GM21576 (cell line): ENCODE data around the gene ARHGEF10L.

ENCODE experiments used
- ATAC-seq: cut with Tn5 transposase; IDR thresholded peaks from one replicate; pipeline ENCODE4 v1.9.1; 2021; ENCODE audit warnings: mild to moderate bottlenecking, moderate library complexity; ENCODE audit not compliant: unreplicated experiment

ARHGEF10L gene

GRCh38 chr1:17520473-17521319 is 18.8 kb upstream of the ARHGEF10L start:
- no peak for ATAC-seq

DNA sequence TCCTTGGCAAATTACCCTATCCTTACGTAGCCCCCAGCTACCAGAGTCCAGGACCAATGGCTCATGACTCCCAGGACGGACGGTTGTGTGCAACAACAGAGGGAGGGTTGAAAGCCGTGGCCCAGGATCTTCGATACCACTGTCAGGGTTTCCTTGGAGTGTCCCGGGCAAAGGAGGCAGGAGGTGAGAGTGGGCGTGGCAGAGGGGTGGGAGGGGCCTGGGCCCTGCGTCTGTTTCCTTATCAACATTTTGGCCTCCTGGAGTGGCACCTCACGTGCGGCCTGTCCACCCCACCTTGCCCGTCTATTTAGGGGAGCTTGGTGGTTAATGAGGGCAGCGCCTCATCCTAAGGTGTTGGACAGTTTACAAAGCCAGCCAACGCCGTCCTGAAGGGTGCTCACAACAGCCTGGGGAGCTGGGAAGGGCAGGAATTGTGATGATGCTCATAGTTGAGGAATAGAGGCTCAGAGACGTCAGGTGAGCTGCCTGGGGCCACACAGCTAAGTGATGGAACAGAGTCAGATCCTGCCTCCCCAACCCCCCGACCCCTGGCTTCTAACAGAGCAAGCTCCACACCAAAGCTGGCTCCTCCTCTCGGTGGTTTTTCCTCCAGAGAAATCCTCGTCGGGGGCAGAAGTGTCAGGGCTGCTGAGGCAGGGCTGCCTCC is 17.4 kb upstream of the ARHGEF10L start:
- no peak for ATAC-seq

DNA sequence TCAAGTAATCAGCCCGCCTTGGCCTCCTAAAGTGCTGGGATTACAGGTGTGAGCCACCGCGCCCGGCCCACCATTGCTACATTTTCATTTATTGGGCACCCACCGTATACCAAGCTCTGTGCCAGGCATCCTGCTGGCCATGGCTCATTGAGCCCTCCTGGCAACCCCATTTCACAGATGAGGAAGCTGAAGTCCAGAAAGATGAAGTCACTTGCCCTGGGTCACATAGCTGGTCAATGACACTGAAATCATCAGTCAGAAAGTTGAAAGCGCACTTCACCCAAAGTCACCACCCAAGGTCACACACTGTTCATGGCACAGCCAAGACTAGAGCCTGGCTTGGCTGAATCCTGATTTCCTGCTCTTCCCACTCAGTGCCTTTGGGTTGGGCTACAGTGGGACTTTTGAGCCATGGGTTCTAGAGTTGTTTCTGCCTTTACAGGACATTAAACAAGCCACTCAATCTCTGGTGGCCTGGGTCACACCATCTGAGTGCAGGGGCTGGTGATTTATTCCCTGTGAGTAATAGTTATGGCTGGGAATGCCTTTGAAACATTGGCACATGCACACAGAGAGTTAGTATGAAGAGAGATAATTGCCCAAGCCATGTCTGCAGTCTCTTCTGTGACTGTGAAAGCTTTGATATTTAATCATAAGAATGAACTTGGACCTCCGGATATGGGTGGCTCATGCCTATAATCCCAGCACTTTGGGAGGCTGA is 16.0 kb upstream of the ARHGEF10L start:
- ATAC-seq, result no peak

DNA sequence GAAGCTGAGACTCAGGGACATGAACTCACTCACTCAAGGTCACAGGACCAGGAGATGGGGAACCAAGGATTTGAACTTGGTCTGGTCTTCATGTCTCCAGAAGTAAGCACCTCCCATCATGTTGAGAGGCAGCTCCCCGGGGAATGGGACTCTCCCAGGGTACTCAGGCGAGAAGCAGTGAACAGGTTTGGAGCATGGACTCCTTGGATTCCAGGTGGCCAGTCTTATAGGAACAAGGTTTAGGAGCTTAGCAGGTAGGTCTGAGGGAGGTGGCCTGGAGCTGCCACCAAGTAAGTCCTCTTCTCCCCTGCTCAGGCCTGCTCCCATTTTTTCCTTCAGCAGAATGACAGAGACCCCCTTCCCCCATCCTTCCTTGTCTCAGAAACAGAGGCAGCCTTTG is 14.9 kb upstream of the ARHGEF10L start:
- ATAC-seq, result no peak

GRCh38 chr1:17525996-17526686 is 13.4 kb upstream of the ARHGEF10L start:
- no peak for ATAC-seq

DNA sequence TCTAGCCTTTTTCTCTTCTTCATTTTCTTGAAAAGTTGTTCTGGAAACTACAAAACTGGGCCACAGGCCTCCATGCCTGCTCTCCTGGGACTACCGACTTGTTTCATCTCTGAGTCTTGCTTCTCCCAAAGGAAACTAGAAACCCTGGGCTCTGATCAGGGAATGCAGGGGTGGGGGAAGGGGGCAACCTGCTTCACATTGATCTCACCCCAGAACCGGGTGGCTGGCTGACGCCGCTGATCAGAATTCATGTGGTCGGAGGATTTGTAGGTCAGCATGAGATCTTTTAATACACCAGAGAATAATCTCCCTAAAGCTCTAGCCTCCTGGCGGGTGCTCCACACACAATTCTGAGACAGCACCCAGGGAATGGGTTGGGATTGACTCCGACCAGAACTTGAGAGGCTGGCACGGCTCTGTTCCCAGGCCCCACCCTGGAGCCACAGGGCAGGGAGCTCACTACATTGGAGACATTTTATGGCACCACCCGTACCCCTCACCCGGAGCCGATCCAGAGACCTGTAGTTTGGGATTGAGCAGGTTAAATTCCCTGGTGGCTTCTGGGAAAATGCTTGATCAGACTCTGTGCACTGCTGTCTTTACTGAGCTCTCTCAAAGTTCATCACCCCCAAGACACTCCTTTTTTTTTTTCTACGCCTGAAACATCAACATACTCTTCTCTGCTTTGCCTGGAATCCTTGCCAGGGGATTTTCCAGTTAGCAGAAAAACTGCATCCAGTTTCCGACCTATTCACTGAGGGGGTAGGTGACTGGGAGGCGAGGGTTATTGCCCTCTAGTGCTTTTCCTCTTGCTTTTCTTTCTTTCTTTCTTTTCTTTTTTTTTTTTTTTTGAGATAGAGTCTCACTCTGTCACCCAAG is 12.2 kb upstream of the ARHGEF10L start:
- ATAC-seq, result no peak

GRCh38 chr1:17529381-17529780 is 10.1 kb upstream of the ARHGEF10L start:
- ATAC-seq, result no peak

- ATAC-seq, result no peak
Measured at GRCh38 chr1:17531343-17531681, 8.2 kb upstream of the ARHGEF10L start.

GRCh38 chr1:17531682-17532487 is 7.6 kb upstream of the ARHGEF10L start:
- no peak for ATAC-seq

- ATAC-seq, result no peak
Measured at GRCh38 chr1:17533201-17533600, 6.3 kb upstream of the ARHGEF10L start.

GRCh38 chr1:17535300-17535936 is 4.1 kb upstream of the ARHGEF10L start:
- ATAC-seq, result no peak

GRCh38 chr1:17538010-17538409 is 1.5 kb upstream of the ARHGEF10L start:
- no peak for ATAC-seq

DNA sequence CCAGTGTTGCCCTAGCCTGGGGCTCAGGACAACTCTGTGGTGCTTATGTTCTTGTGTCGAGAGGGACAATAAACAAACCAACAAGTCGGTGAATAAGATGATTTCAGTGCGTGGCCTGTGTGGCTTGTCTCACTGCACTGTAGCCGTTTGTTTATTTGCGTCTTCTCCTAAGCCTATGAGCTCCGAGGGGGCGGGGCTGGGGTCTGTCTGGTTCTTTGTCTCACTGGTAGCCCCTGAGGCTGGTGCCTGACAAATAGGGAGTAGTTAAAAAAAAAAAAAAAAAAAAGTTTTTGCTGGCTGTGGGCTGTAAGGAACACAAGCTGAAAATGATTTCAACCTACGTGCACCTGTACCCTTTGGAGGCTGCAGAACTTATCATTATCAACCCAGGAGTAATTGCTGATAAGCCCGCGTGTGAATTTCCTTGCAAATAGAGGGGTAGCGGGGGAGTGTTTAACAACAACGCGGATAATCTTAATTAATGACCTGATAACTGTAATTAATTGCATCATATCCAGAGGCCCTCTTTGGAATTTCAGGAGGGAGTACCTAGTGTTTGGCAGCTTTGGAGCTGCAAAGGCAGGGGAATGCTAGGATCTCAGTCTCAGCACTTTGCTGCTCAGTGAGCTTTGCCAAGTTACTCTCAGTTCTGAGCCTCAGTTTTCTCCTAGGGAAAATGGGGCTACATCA is 925 bp upstream of the ARHGEF10L start:
- no peak for ATAC-seq

DNA sequence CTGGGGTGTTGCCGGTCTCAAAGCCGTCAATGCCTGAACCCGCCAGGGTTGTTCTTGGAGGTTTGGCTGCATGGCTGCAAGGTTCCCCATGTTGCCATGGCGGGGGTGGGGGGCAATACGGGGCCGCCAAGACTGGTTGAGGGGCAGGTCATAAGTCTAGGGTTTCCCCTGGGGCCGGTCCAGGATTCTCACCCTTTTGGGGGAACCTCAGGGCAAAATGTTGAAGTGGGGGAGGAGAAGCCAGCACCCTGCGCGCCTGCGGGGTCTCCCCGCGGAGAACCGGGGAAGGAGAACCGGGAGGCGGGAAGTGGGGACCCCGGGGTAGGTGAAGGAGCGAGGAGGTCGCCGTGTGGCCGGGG is 401 bp upstream of the ARHGEF10L start:
- ATAC-seq, result no peak

DNA sequence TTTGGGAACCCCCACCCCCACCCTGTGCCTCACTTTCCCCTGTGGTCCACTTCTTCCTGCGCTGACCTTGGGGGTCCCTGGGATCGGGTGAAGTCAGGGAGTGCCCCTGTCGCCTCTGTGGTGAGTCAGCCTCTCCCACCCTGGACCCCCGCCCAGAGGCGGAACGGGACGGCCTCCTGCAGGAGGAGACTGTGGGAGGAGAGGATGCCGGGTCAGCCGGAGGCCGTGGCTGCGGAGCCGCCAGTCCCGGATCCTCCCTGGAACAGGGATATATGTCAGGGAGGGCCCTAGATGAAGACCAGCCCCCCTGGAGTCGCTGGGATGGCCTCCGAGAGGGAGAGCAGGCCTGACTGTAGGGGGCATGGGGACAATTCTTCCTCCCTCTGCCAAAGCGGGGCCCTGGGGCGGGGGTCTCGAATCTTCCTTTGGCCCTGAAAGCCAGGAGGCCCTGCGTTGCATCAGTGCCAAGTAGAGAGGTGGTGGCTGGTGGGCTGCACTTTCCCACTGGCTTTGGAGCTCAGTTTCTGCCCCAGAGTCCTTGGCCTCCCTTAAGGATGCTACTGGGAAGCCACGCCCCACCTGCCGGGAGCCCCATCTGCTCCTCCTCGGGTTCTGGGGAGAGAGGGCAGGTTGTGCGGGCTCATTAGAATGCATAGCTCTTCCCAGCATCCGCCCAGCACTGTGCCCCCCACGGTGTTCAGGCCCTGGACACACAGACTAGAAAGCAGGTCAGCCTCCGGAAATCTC is 930 bp downstream of the ARHGEF10L start:
- ATAC-seq, result no peak

- ATAC-seq, result no peak
Measured at GRCh38 chr1:17542645-17543044, 3.1 kb downstream of the ARHGEF10L start.

DNA sequence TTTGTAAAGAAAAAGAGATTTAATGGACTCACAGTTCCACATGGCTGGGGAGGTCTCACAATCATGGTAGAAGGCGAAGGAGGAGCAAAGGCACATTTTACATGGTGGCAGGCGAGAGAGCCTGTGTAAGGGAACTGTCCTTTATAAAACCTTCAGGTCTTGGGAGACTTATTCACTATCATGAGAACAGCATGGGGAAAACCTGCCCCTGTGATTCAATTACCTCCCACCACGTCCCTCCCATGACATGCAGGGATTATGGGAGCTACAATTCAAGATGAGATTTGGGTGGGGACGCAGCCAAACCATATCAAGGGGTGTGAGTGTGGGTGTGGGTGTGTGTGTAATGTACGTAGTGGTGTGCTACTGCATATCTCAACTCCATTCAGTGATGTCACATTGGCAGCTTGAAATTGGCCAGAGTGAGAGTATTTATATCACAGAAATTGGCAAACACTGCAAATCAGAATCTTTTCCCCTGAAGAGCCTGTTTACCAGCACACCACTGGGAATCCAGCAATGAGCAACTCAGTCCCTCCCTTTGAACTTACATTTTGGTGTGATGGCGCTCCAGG is 5.4 kb downstream of the ARHGEF10L start:
- ATAC-seq, result no peak
